T-helper 1 cell treated with Interleukin-12 subunit alpha and Interleukin-12 subunit beta and Interleukin-4 antibody, amounts not matched to agents 30 μg/mL and 1 μg/mL, for 36 hours (primary cell): ENCODE results near the gene GCN1.
A peak's percentile ranks its signal among the peaks of the same experiment; 100 is the strongest.

Experiments used
- H3K27ac Mint-ChIP-seq: one replicate; pipeline ENCODE4 v1.8.0; 2021; ENCODE audit warnings: mild to moderate bottlenecking, mixed read lengths
- H3K27me3 Mint-ChIP-seq: one replicate; pipeline ENCODE4 v1.8.0; 2021; ENCODE audit warnings: low read depth, mixed read lengths
- H3K36me3 Mint-ChIP-seq: one replicate; pipeline ENCODE4 v1.8.0; 2021; ENCODE audit warnings: low read depth, mixed read lengths
- H3K4me1 Mint-ChIP-seq: one replicate; pipeline ENCODE4 v1.8.0; 2021; ENCODE audit warnings: low read depth, mixed read lengths
- H3K4me3 Mint-ChIP-seq: one replicate; pipeline ENCODE4 v1.8.0; 2021; ENCODE audit warnings: mild to moderate bottlenecking, moderate library complexity, mixed read lengths
- H3K9me3 Mint-ChIP-seq: one replicate; pipeline ENCODE4 v1.8.0; 2021; ENCODE audit warnings: mixed read lengths

The GCN1 gene

GRCh38 chr12:120138366-120138765, 56.1 kb downstream of the GCN1 start:
- no peak overlapping the region for H3K4me3 Mint-ChIP-seq
- no peaks in the 10 kb centered on the region for H3K4me1 Mint-ChIP-seq
- H3K27me3 Mint-ChIP-seq = no peaks in the 10 kb centered on the region
- no peaks in the 10 kb centered on the region for H3K9me3 Mint-ChIP-seq
- H3K36me3 Mint-ChIP-seq = peaks cover 52% of the 10 kb centered on the region
- H3K27ac Mint-ChIP-seq = no peak overlapping the region

- Mint-ChIP-seq H3K36me3 (peaks cover 57% of the 10 kb centered on the region), H3K4me1 (no peaks in the 10 kb centered on the region), H3K4me3 (no peak overlapping the region), H3K27ac (no peak overlapping the region), H3K9me3 (no peaks in the 10 kb centered on the region), H3K27me3 (no peaks in the 10 kb centered on the region)
These were observed 56.7 kb downstream of the GCN1 start for GRCh38 chr12:120137833-120138232.

GRCh38 chr12:120136093-120136770, 58.3 kb downstream of the GCN1 start:
- peaks cover 52% of the 10 kb centered on the region for H3K36me3 Mint-ChIP-seq
- H3K4me1 Mint-ChIP-seq = no peaks in the 10 kb centered on the region
- no peaks in the 10 kb centered on the region for H3K27me3 Mint-ChIP-seq
- H3K27ac Mint-ChIP-seq = no peak overlapping the region
- no peak overlapping the region for H3K4me3 Mint-ChIP-seq
- H3K9me3 Mint-ChIP-seq = no peaks in the 10 kb centered on the region

GRCh38 chr12:120134307-120134980, 60.1 kb downstream of the GCN1 start:
- Mint-ChIP-seq H3K27me3 (no peaks in the 10 kb centered on the region), H3K27ac (no peak overlapping the region), H3K9me3 (no peaks in the 10 kb centered on the region), H3K4me1 (no peaks in the 10 kb centered on the region), H3K36me3 (peaks cover 44% of the 10 kb centered on the region), H3K4me3 (no peak overlapping the region)

GRCh38 chr12:120132863-120133385, 61.6 kb downstream of the GCN1 start:
- H3K27ac Mint-ChIP-seq = no peak overlapping the region

GRCh38 chr12:120132054-120132836, 62.3 kb downstream of the GCN1 start:
- Mint-ChIP-seq H3K4me1 (no peaks in the 10 kb centered on the region), H3K27ac (no peak overlapping the region), H3K9me3 (no peaks in the 10 kb centered on the region), H3K27me3 (no peaks in the 10 kb centered on the region), H3K36me3 (peaks cover 49% of the 10 kb centered on the region), H3K4me3 (no peak overlapping the region)

More at GRCh38 chr12:120132863-120133385, 61.6 kb downstream of the GCN1 start:
- Mint-ChIP-seq H3K4me3 (no peak overlapping the region), H3K36me3 (peaks cover 45% of the 10 kb centered on the region), H3K27me3 (no peaks in the 10 kb centered on the region), H3K4me1 (no peaks in the 10 kb centered on the region), H3K9me3 (no peaks in the 10 kb centered on the region)

- no peaks in the 10 kb centered on the region for H3K9me3 Mint-ChIP-seq
- no peak overlapping the region for H3K27ac Mint-ChIP-seq
- peaks cover 50% of the 10 kb centered on the region for H3K36me3 Mint-ChIP-seq
- no peaks in the 10 kb centered on the region for H3K27me3 Mint-ChIP-seq
- no peak overlapping the region for H3K4me3 Mint-ChIP-seq
- H3K4me1 Mint-ChIP-seq = peaks cover 5% of the 10 kb centered on the region
These were observed 63.4 kb downstream of the GCN1 start for GRCh38 chr12:120131116-120131515.

GRCh38 chr12:120130011-120130410, 64.5 kb downstream of the GCN1 start:
- Mint-ChIP-seq H3K4me3 (no peak overlapping the region), H3K4me1 (peaks cover 5% of the 10 kb centered on the region), H3K27ac (no peak overlapping the region), H3K36me3 (peaks cover 48% of the 10 kb centered on the region), H3K27me3 (no peaks in the 10 kb centered on the region), H3K9me3 (no peaks in the 10 kb centered on the region)

- Mint-ChIP-seq H3K27ac (no peak overlapping the region), H3K4me3 (no peak overlapping the region), H3K4me1 (peaks cover 16% of the 10 kb centered on the region), H3K36me3 (peaks cover 30% of the 10 kb centered on the region), H3K9me3 (no peaks in the 10 kb centered on the region), H3K27me3 (no peaks in the 10 kb centered on the region)
These were observed 67.9 kb downstream of the GCN1 start for GRCh38 chr12:120126635-120127005.

GRCh38 chr12:120125792-120126634, 68.5 kb downstream of the GCN1 start:
- H3K4me3 Mint-ChIP-seq = no peak overlapping the region
- H3K9me3 Mint-ChIP-seq = no peaks in the 10 kb centered on the region
- no peaks in the 10 kb centered on the region for H3K27me3 Mint-ChIP-seq
- H3K27ac Mint-ChIP-seq = no peak overlapping the region
- H3K4me1 Mint-ChIP-seq = peaks cover 22% of the 10 kb centered on the region
- H3K36me3 Mint-ChIP-seq = peaks cover 27% of the 10 kb centered on the region

- H3K27me3 Mint-ChIP-seq = no peaks in the 10 kb centered on the region
- no peak overlapping the region for H3K27ac Mint-ChIP-seq
- no peak overlapping the region for H3K4me3 Mint-ChIP-seq
- peaks cover 29% of the 10 kb centered on the region for H3K4me1 Mint-ChIP-seq
- peaks cover 24% of the 10 kb centered on the region for H3K36me3 Mint-ChIP-seq
- no peaks in the 10 kb centered on the region for H3K9me3 Mint-ChIP-seq
These were observed 69.5 kb downstream of the GCN1 start for GRCh38 chr12:120125029-120125428.

- peak overlapping the region; percentile 82 for H3K27ac Mint-ChIP-seq
- no peak overlapping the region for H3K4me3 Mint-ChIP-seq
- no peaks in the 10 kb centered on the region for H3K27me3 Mint-ChIP-seq
These were observed 72.7 kb downstream of the GCN1 start for GRCh38 chr12:120121766-120122293.

GRCh38 chr12:120121343-120121742, 73.2 kb downstream of the GCN1 start:
- Mint-ChIP-seq H3K27me3 (no peaks in the 10 kb centered on the region), H3K36me3 (peaks cover 3% of the 10 kb centered on the region), H3K9me3 (no peaks in the 10 kb centered on the region), H3K4me1 (peaks cover 48% of the 10 kb centered on the region), H3K27ac (peak overlapping the region; percentile 82), H3K4me3 (no peak overlapping the region)

More at GRCh38 chr12:120121766-120122293, 72.7 kb downstream of the GCN1 start:
- Mint-ChIP-seq H3K9me3 (no peaks in the 10 kb centered on the region), H3K4me1 (peaks cover 52% of the 10 kb centered on the region), H3K36me3 (peaks cover 6% of the 10 kb centered on the region)
